H1 (cell line): ENCODE results near the gene TNFRSF13B. TPM values are rescaled to one million over a fixed set of nuclear protein-coding genes. Genes with fewer than 3 reads are reported as not detected.

Source experiments
- CTCF ChIA-PET: fragments of 300-600 bp; sonication (Branson Sonifier 250); formaldehyde crosslinking; loops from one replicate; lab custom pipeline; 2021; ENCODE audit not compliant: partially characterized antibody; lab: Charles Lee
- POLR2A ChIA-PET: fragments of 300-600 bp; sonication (Branson Sonifier 250); formaldehyde crosslinking; loops from one replicate; lab custom pipeline; 2021; ENCODE audit warnings: inconsistent platforms; ENCODE audit not compliant: partially characterized antibody; lab: Charles Lee
- DNase-seq, 2 experiments: peaks; one replicate each; pipeline versions ENCODE4 v3.0.0 to v3.0.0-alpha.2; 2010 to 2022; ENCODE audit warnings: low spot score in 2 of 2, low read depth in 1 of 2, mixed read lengths in 1 of 2
- FAIRE-seq: peaks from 2 replicates; lab custom pipeline; 2011; peaks lifted over from hg19 to GRCh38; lab: Jason Lieb, UNC
- H2AFZ ChIP-seq: 2 replicates; pipeline ENCODE4 v1.8.1; 2012; ENCODE audit warnings: low read length, inconsistent platforms
- H2AK5ac ChIP-seq: 2 replicates; pipeline ENCODE4 v1.6.1; 2013; ENCODE audit warnings: low read depth, low read length
- H2BK120ac ChIP-seq: replicated peaks from 2 replicates; pipeline ENCODE3; 2013; ENCODE audit warnings: low read depth, low read length, inconsistent platforms
- H2BK12ac ChIP-seq: 2 replicates; pipeline ENCODE4 v1.6.1; 2013; ENCODE audit warnings: low read depth, low read length
- H2BK15ac ChIP-seq: 2 replicates; pipeline ENCODE4 v1.6.1; 2013; ENCODE audit warnings: low read length
- H2BK20ac ChIP-seq: 2 replicates; pipeline ENCODE4 v1.6.1; 2013; ENCODE audit warnings: low read length
- H2BK5ac ChIP-seq: 2 replicates; pipeline ENCODE4 v1.6.1; 2013; ENCODE audit warnings: low read depth, low read length
- H3K14ac ChIP-seq: 2 replicates; pipeline ENCODE4 v1.6.1; 2013; ENCODE audit warnings: inconsistent platforms; ENCODE audit not compliant: insufficient read length
- H3K18ac ChIP-seq: 2 replicates; pipeline ENCODE4 v1.6.1; 2013; ENCODE audit warnings: low read length; ENCODE audit errors: extremely low read depth
- H3K23ac ChIP-seq: 2 replicates; pipeline ENCODE4 v1.6.1; 2013; ENCODE audit warnings: inconsistent platforms; ENCODE audit not compliant: insufficient read length
- H3K23me2 ChIP-seq: 2 replicates; pipeline ENCODE4 v1.6.1; 2013; ENCODE audit warnings: low read depth, low read length
- H3K27ac ChIP-seq: 2 replicates; pipeline ENCODE4 v1.6.1; 2011; ENCODE audit warnings: low read depth, low read length, inconsistent platforms
- H3K27me3 ChIP-seq, 4 experiments: replicated peaks in 1 of 4; 1 replicate in 1 of 4; 2 replicates in 3 of 4; pipeline versions ENCODE4 v1.6.1 to v1.8.1; 2011 to 2013; ENCODE audit warnings: low read length in 3 of 4, mild to moderate bottlenecking in 3 of 4, inconsistent platforms in 2 of 4, mixed read lengths in 2 of 4, moderate library complexity in 1 of 4; ENCODE audit not compliant: control insufficient read depth in 3 of 4, insufficient read depth in 3 of 4; ENCODE audit errors: extremely low read depth in 1 of 4
- H3K36me3 ChIP-seq, 4 experiments: 2 replicates each; pipeline versions ENCODE4 v1.6.1 to v1.8.1; 2011 to 2013; ENCODE audit warnings: mild to moderate bottlenecking in 4 of 4, low read length in 3 of 4, moderate library complexity in 2 of 4, control low read depth in 1 of 4, inconsistent platforms in 1 of 4; ENCODE audit not compliant: insufficient read depth in 4 of 4, control insufficient read depth in 2 of 4
- H3K4ac ChIP-seq: replicated peaks from 2 replicates; pipeline ENCODE3; 2013; ENCODE audit warnings: low read length, low read depth, mixed read lengths, inconsistent platforms; ENCODE audit not compliant: insufficient read length
- H3K4me1 ChIP-seq, 4 experiments: replicated peaks in 1 of 4; 1 replicate in 1 of 4; 2 replicates in 3 of 4; pipeline versions ENCODE4 v1.6.1 to v1.8.1; 2011 to 2013; ENCODE audit warnings: low read length in 3 of 4, inconsistent platforms in 2 of 4, mixed read lengths in 1 of 4; ENCODE audit not compliant: insufficient read depth in 4 of 4, control insufficient read depth in 3 of 4
- H3K4me2 ChIP-seq, 2 experiments: 2 replicates each; pipeline versions ENCODE4 v1.6.1 to v1.8.1; 2011 to 2013; ENCODE audit warnings: low read depth in 2 of 2, low read length in 2 of 2, control low read depth in 1 of 2, inconsistent platforms in 1 of 2, mild to moderate bottlenecking in 1 of 2; ENCODE audit not compliant: insufficient read depth in 1 of 2
- H3K4me3 ChIP-seq, 4 experiments: fragments of 200-600, 300-600 bp in 1 of 4; sonication (generic), shearing (Covaris generic), sonication (Bioruptor Twin) in 1 of 4; 2 replicates each; pipeline versions ENCODE4 v1.5.1 to v1.8.1; 2011 to 2016; ENCODE audit warnings: low read length in 4 of 4, low read depth in 3 of 4, control low read depth in 2 of 4, inconsistent platforms in 2 of 4, mild to moderate bottlenecking in 2 of 4, mixed read lengths in 1 of 4, moderate library complexity in 1 of 4; ENCODE audit not compliant: insufficient read depth in 2 of 4; ENCODE audit errors: extremely low read depth in 1 of 4
- H3K56ac ChIP-seq: replicated peaks from 2 replicates; pipeline ENCODE3; 2013; ENCODE audit warnings: low read depth, mild to moderate bottlenecking, mixed read lengths, low read length, inconsistent platforms; ENCODE audit not compliant: insufficient read length
- H3K79me1 ChIP-seq: 2 replicates; pipeline ENCODE4 v1.6.1; 2013; ENCODE audit warnings: low read depth, low read length, control low read depth
- H3K79me2 ChIP-seq, 2 experiments: 2 replicates each; pipeline versions ENCODE4 v1.6.1 to v1.8.1; 2012 to 2013; ENCODE audit warnings: low read length in 2 of 2, mild to moderate bottlenecking in 2 of 2, inconsistent platforms in 1 of 2; ENCODE audit not compliant: insufficient read depth in 2 of 2, control insufficient read depth in 1 of 2
- H3K9ac ChIP-seq, 4 experiments: replicated peaks in 1 of 4; 1 replicate in 1 of 4; 2 replicates in 3 of 4; pipeline versions ENCODE4 v1.6.1 to v1.8.1; 2011 to 2013; ENCODE audit warnings: low read depth in 3 of 4, low read length in 3 of 4, control low read depth in 2 of 4, mild to moderate bottlenecking in 2 of 4, moderate library complexity in 2 of 4, inconsistent platforms in 1 of 4; ENCODE audit errors: extremely low read depth in 1 of 4
- H3K9me3 ChIP-seq, 2 experiments: 2 replicates each; pipeline versions ENCODE4 v1.6.1 to v1.8.1; 2012 to 2013; ENCODE audit warnings: mild to moderate bottlenecking in 2 of 2, moderate library complexity in 2 of 2, control low read depth in 1 of 2, inconsistent platforms in 1 of 2, low read depth in 1 of 2, low read length in 1 of 2, mixed read lengths in 1 of 2; ENCODE audit not compliant: insufficient read depth in 2 of 2
- H4K20me1 ChIP-seq, 2 experiments: replicated peaks in 1 of 2; 2 replicates each; pipeline versions ENCODE3 to v1.8.1; 2011 to 2013; ENCODE audit warnings: inconsistent platforms in 2 of 2, low read length in 2 of 2, mild to moderate bottlenecking in 1 of 2; ENCODE audit not compliant: insufficient read depth in 2 of 2, control insufficient read depth in 1 of 2
- H4K5ac ChIP-seq: 2 replicates; pipeline ENCODE4 v1.6.1; 2013; ENCODE audit warnings: low read length, low read depth, mixed read lengths, inconsistent platforms; ENCODE audit not compliant: insufficient read length
- H4K8ac ChIP-seq: 2 replicates; pipeline ENCODE4 v1.8.0; 2013; ENCODE audit warnings: mild to moderate bottlenecking, moderate library complexity, low read length, inconsistent platforms; ENCODE audit not compliant: insufficient read depth; ENCODE audit errors: extremely low read depth
- H4K91ac ChIP-seq: replicated peaks from 2 replicates; pipeline ENCODE3; 2013; ENCODE audit warnings: low read length, mixed read lengths, inconsistent platforms; ENCODE audit not compliant: insufficient read length
- BACH1 ChIP-seq: IDR thresholded peaks from 2 replicates; pipeline ENCODE4 v1.6.1; 2012; ENCODE audit warnings: low read length, improper control_type of control experiment
- CREB1 ChIP-seq: IDR thresholded peaks from 2 replicates; pipeline ENCODE4 v1.6.1; 2012; ENCODE audit warnings: inconsistent platforms
- EZH2 ChIP-seq: fragments of 200-600 bp; sonication (generic); IDR thresholded peaks from 2 replicates; pipeline ENCODE4 v1.7.1; 2012; ENCODE audit warnings: low read depth, mild to moderate bottlenecking, moderate library complexity, low read length, inconsistent platforms; ENCODE audit not compliant: severe bottlenecking
- KDM4A ChIP-seq: IDR thresholded peaks from one replicate; pipeline ENCODE4 v1.7.1; 2012; ENCODE audit warnings: low read depth, mild to moderate bottlenecking, moderate library complexity, low read length, inconsistent platforms; ENCODE audit not compliant: severe bottlenecking
- SP2 ChIP-seq: IDR thresholded peaks from 2 replicates; pipeline ENCODE4 v1.6.1; 2012; ENCODE audit warnings: mild to moderate bottlenecking, low read length, inconsistent platforms
- TEAD4 ChIP-seq: IDR thresholded peaks from 2 replicates; pipeline ENCODE4 v1.6.1; 2012; ENCODE audit warnings: low read depth, low read length, inconsistent platforms, mixed read lengths
- WGBS, 2 experiments: shearing (Covaris generic) in 1 of 2; methylation state at CpG; one replicate each; pipeline versions ENCODE4 v1.1.6 to v1.1.7; 2013 to 2015; ENCODE audit warnings: low lambda C conversion rate in 2 of 2, mixed read lengths in 2 of 2, inconsistent platforms in 1 of 2, low coverage in 1 of 2, missing lambda C conversion rate in 1 of 2; ENCODE audit not compliant: insufficient replicate concordance in 2 of 2, insufficient coverage in 1 of 2, insufficient read length in 1 of 2; ENCODE audit errors: extremely low coverage in 1 of 2, missing lambda C conversion rate in 1 of 2; 5-methylcytosine and 5-hydroxymethylcytosine counted together
- polyA plus RNA-seq, 7 experiments: library from polyadenylated mRNA; depleted of rRNA in 3 of 7; stranded (reverse) in 5 of 7; unstranded in 2 of 7; fragments of >200 nt in 5 of 7; fragments of 200-250 nt in 2 of 7; gene quantifications; 1 replicate in 5 of 7; 2 replicates in 1 of 7; 4 replicates in 1 of 7; pipeline versions ENCODE4 v1.2.1 to v1.2.3, GENCODE V29; 2011 to 2013; ENCODE audit warnings: missing spikeins in 2 of 7, mixed read lengths in 2 of 7
- total RNA-seq: library from RNA; stranded (reverse); fragmentation: NEBNext Ultra II Directional; extraction: Animal tissue kit (Norgen Biotek cat#: 25700); gene quantifications from 2 replicates; pipeline ENCODE4 v1.2.1, GENCODE V29; 2021
- TF ChIP-seq, protein P1 (sequence below): IDR thresholded peaks from 2 replicates; pipeline ENCODE4 v1.6.1; 2012; ENCODE audit warnings: low read length, inconsistent platforms
- TF ChIP-seq, protein P2 (sequence below): IDR thresholded peaks from 2 replicates; pipeline ENCODE4 v1.6.1; 2012; ENCODE audit warnings: inconsistent platforms

Gene TNFRSF13B
- total and polyA plus RNA-seq, 2 of the 8 experiments (the other 6 are each of a cell fraction or from before 2014, with no cell fraction given): not detected

DNA sequence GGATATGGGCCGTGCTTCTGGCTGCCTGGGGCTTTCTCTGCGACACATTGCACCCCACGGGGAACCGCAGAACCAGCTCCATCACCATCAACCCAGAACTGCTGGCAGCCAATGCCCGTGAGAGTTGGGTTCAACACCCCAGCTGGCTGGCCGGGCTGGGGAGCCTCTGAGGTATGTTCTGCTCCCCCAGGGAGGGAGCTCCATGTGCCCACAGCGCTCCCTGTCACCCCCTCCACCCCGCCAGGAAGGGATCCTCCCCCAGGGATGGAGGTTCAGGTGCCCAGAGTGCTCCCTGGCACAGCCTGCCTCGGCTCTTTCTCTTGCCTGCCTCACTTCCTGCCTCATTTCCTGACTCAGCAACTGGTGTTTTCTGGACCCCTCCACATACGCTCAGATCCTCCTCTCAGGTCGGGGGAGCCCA is 46.1 kb upstream of the TNFRSF13B start:
- no peak overlapping the region for H3K14ac ChIP-seq
- no peak overlapping the region for H2BK120ac ChIP-seq
- 91% methylated on average over 11 of the region's 11 CpGs; no CpG with 5 or more reads in 1 of the 2 experiments for WGBS, 2 experiments
- no peak overlapping the region for H2BK15ac ChIP-seq
- no peak overlapping the region for H3K23ac ChIP-seq
- no peaks in the 10 kb centered on the region for H3K36me3 ChIP-seq
- peak overlapping the region; percentile 39; the same call in 1 of the 2 replicates for H2BK12ac ChIP-seq
- H3K4ac ChIP-seq: no peak overlapping the region
- no peak overlapping the region for H3K56ac ChIP-seq
- no peak overlapping the region for H3K27ac ChIP-seq
- no peaks in the 10 kb centered on the region for H3K79me1 ChIP-seq
- no peak overlapping the region for H2BK20ac ChIP-seq
- FAIRE-seq (no peak), DNase-seq (no peak)
- no peaks in the 10 kb centered on the region for H3K27me3 ChIP-seq
- H3K79me2 ChIP-seq: no peaks in the 10 kb centered on the region
- H3K23me2 ChIP-seq: no peaks in the 10 kb centered on the region
- no peak for TF ChIP-seq CREB1
- TF ChIP-seq, protein P1, sequence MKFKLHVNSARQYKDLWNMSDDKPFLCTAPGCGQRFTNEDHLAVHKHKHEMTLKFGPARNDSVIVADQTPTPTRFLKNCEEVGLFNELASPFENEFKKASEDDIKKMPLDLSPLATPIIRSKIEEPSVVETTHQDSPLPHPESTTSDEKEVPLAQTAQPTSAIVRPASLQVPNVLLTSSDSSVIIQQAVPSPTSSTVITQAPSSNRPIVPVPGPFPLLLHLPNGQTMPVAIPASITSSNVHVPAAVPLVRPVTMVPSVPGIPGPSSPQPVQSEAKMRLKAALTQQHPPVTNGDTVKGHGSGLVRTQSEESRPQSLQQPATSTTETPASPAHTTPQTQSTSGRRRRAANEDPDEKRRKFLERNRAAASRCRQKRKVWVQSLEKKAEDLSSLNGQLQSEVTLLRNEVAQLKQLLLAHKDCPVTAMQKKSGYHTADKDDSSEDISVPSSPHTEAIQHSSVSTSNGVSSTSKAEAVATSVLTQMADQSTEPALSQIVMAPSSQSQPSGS: no peak
- TF ChIP-seq BACH1: no peak
- TF ChIP-seq SP2: no peak
- no peak for TF ChIP-seq KDM4A
- no peak for TF ChIP-seq EZH2
- TF ChIP-seq, protein P2, sequence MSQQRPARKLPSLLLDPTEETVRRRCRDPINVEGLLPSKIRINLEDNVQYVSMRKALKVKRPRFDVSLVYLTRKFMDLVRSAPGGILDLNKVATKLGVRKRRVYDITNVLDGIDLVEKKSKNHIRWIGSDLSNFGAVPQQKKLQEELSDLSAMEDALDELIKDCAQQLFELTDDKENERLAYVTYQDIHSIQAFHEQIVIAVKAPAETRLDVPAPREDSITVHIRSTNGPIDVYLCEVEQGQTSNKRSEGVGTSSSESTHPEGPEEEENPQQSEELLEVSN: no peak
- TF ChIP-seq TEAD4: no peak
- H4K20me1 ChIP-seq: no peaks in the 10 kb centered on the region
- no peak overlapping the region for H4K5ac ChIP-seq
- CTCF ChIA-PET: interaction anchor here (1.5 to 2.3 kb wide), 3 partner anchors 12 to 44 kb away, joined by 4 to 5 read pairs (median 4); no protein-coding TSS in a partner anchor
- H3K18ac ChIP-seq: no peak overlapping the region; the same call in 1 of the 2 replicates
- no peak overlapping the region for H2AK5ac ChIP-seq
- POLR2A ChIA-PET: no interaction called here
- no peak overlapping the region for H3K9ac ChIP-seq
- no peaks in the 10 kb centered on the region for H3K9me3 ChIP-seq
- H3K4me3 ChIP-seq: no peak overlapping the region
- no peak overlapping the region for H4K91ac ChIP-seq
- H2AFZ ChIP-seq: no peak overlapping the region
- no peak overlapping the region for H2BK5ac ChIP-seq
- no peak overlapping the region for H4K8ac ChIP-seq
- H3K4me1 ChIP-seq: no peaks in the 10 kb centered on the region; a peak in 3 of 7 replicates
- H3K4me2 ChIP-seq: no peak overlapping the region
